SHP77 (cell line): ENCODE data around the gene CUL1.

Experiments used
- DNase-seq, 2 experiments: peaks; one replicate each; lab custom pipeline; 2025; lab: John Stamatoyannopoulos, UW

CUL1 gene

GRCh38 chr7:148761499-148762278 lies 63.0 kb downstream of the CUL1 start:
- no peak for DNase-seq

- no peak for DNase-seq
Measured at GRCh38 chr7:148763622-148764021, 64.9 kb downstream of the CUL1 start.

GRCh38 chr7:148770004-148770403 lies 71.3 kb downstream of the CUL1 start:
- DNase-seq: no peak

GRCh38 chr7:148772297-148773089 lies 73.8 kb downstream of the CUL1 start:
- DNase-seq: no peak

- no peak for DNase-seq
Measured at GRCh38 chr7:148773334-148773733, 74.6 kb downstream of the CUL1 start.

GRCh38 chr7:148774471-148774870 lies 75.8 kb downstream of the CUL1 start:
- DNase-seq: no peak

- DNase-seq: no peak
Measured at GRCh38 chr7:148782757-148783456, 84.2 kb downstream of the CUL1 start.

GRCh38 chr7:148783801-148784527 lies 85.3 kb downstream of the CUL1 start:
- DNase-seq: no peak

- DNase-seq: no peak
Measured at GRCh38 chr7:148787571-148788295, 89.0 kb downstream of the CUL1 start.

GRCh38 chr7:148789220-148789619 lies 90.5 kb downstream of the CUL1 start:
- no peak for DNase-seq

GRCh38 chr7:148790131-148790726 lies 91.5 kb downstream of the CUL1 start:
- DNase-seq: no peak

GRCh38 chr7:148790850-148791249 lies 92.1 kb downstream of the CUL1 start:
- DNase-seq: no peak

GRCh38 chr7:148791546-148791945 lies 92.8 kb downstream of the CUL1 start:
- DNase-seq: no peak

GRCh38 chr7:148793590-148793989 lies 94.9 kb downstream of the CUL1 start:
- DNase-seq: no peak

- no peak for DNase-seq
Measured at GRCh38 chr7:148794476-148794875, 95.8 kb downstream of the CUL1 start.

- no peak for DNase-seq
Measured at GRCh38 chr7:148796841-148797240, 98.1 kb downstream of the CUL1 start.

- no peak for DNase-seq
Measured at GRCh38 chr7:148799893-148800555, 101.3 kb downstream of the CUL1 start.

- no peak for DNase-seq
Measured at GRCh38 chr7:148800677-148801076, 102.0 kb downstream of the CUL1 start.

GRCh38 chr7:148802101-148802493 lies 103.4 kb downstream of the CUL1 start:
- DNase-seq: no peak

GRCh38 chr7:148803094-148803493 lies 104.4 kb downstream of the CUL1 start:
- no peak for DNase-seq
